Right ventricle myocardium inferior (tissue), 1 donor: ENCODE measurements around the gene BSG. TPM values are rescaled to one million over a fixed set of nuclear protein-coding genes. Genes with fewer than 3 reads are reported as not detected.
"Not testable (repeated sequence)": the region's sequence is repeated elsewhere in the genome, so short reads cannot be mapped to it uniquely, and the experiment has no call there.

Experiments used
- ATAC-seq: fragments of 200-7000 bp; cut with Tn5 transposase; one replicate; pipeline ENCODE4 v1.9.1; 2020; ENCODE audit warnings: mild to moderate bottlenecking, moderate library complexity
- DNase-seq: peaks from one replicate; pipeline ENCODE4 v3.0.0; 2021; ENCODE audit errors: missing footprints
- intact Hi-C: fragments of 100-400 bp; cut with DNase I; formaldehyde crosslinking; loops from one replicate; pipeline ENCODE4 v1.11.0; 2022
- total RNA-seq: library from RNA; stranded (reverse); fragmentation: NEBNext Ultra II Directional; extraction: Animal tissue kit (Norgen Biotek cat#: 25700); gene quantifications from one replicate; pipeline ENCODE4 v1.2.1, GENCODE V29; 2021
- donor health status: DM: no; HTN: yes; CAD: no; lungs with severe emphysema.

Gene BSG
- total RNA-seq, 1 donor from 2014 or later: 1,651 TPM

GRCh38 chr19:593505-593904, 21.1 kb downstream of the BSG start:
- ATAC-seq (no peak), DNase-seq (no peak)
- intact Hi-C loops: no loop called here

GRCh38 chr19:594265-594870, 22.0 kb downstream of the BSG start:
- ATAC-seq: no peak
- intact Hi-C loops: no loop called here
- no peak for DNase-seq

DNA sequence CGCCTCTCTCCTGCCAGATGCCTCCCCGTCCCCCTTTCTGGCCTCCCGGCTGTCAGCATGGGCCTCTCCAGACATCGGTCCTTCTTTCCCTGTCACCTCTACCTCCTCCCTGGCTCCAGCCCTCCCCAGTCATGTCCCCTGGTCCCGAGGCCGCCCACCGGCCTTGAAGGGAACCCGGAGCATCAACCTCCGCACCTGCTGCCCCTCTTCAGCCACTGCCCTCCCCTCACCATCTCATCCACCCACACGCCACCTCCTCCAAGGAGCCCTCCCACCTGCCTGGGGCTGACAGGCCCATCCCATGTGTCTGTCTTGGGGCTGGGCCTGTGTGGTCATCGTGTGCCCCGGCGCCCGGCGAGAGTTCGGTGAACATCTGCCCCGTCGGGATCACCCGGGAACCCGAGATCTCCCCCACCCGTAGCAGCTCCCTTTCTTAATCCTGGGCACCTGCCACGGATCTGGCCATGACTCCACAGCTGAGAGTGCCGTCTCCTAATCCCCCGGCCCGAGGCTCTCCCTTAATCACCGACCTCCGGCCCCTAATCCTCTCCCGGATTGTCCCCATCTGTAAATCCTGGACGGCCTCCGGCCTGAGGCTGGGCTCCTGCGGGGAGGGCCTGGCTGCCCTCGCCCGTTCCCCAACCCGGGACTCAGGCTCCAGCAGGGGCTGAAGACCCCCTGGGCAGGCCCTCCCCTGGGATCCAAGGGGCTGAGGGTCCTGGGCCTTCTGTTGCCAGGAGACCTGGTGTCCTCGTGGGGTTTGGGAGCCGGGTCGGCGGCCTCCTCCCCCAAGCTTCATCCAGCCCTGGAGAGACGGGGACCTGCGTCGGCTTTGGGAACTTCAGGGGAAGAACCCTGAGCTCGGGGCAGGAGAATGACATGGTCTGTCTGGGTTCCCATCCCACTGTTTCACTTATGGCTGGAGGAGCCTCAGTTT, 23.2 kb downstream of the BSG start:
- no peak for ATAC-seq
- no peak for DNase-seq
- intact Hi-C loops: no loop called here

DNA sequence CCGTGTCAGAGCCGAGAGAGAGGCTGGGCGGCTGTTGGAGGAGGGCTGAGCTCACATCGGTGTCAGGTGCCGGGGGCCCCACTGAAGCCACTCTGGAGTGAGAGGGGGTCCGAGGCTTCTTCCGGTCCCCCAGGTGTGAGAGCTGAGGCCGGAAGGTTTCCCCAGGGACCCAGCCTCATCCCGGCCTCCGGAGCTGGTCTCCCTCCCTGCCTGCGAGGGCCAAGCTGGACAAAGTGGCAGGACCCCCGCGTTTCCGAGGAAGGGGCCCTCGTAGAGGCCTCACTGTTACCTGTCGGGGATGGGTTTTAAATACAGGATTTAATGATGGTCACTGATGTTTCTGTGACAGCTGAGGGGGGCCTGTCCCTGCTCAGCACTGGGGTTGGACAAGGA, 23.9 kb downstream of the BSG start:
- ATAC-seq: no peak
- intact Hi-C loops: no loop called here
- DNase-seq: no peak

GRCh38 chr19:597406-598315, 25.3 kb downstream of the BSG start:
- DNase-seq: no peak
- intact Hi-C loops: no loop called here
- ATAC-seq: no peak

DNA sequence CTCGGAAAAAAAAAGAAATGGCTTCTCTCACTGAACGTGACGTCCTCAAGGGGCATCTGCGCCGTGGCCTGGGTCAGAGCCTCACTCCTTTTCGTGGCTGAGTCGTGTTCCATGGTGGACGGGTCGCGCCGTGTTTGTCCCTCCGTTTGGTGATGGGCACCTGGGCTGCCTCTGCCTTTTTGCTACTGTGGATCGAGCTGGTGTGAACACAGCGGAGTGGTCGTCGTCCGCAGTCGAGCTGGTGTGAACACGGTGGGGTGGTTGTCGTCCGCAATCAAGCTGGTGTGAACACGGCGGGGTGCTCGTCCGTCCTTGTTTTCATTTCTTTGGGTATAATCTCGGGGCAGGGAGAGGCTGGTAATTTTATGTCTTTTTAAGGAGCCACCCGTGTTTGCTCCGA, 28.9 kb downstream of the BSG start:
- ATAC-seq (no peak), DNase-seq (no peak)
- intact Hi-C loops: no loop called here

- intact Hi-C loops: no loop called here
- ATAC-seq (no peak), DNase-seq (no peak)
Observed at GRCh38 chr19:601790-602189, 29.4 kb downstream of the BSG start.

- DNase-seq (no peak), ATAC-seq (peak; percentile 63)
- intact Hi-C loops: no loop called here
Observed at GRCh38 chr19:602391-603301, 30.2 kb downstream of the BSG start.

- ATAC-seq, intact Hi-C loops, DNase-seq: not testable (repeated sequence)
Observed at GRCh38 chr19:603302-603639, 30.9 kb downstream of the BSG start.

DNA sequence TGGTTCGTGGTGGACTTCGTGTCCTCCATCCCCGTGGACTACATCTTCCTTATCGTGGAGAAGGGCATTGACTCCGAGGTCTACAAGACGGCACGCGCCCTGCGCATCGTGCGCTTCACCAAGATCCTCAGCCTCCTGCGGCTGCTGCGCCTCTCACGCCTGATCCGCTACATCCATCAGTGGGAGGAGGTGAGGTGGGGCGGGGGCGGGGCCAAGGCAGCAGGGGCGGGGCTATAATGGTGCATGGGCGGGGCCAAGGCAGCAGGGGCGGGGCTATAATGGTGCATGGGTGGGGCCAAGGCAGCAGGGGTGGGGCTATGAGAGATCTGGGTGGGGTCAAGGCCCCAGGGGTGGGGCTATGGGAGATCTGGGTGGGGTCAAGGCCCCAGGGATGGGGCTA, 31.4 kb downstream of the BSG start:
- DNase-seq, ATAC-seq, intact Hi-C loops: not testable (repeated sequence)

- intact Hi-C loops: no loop called here
- ATAC-seq: no peak
- DNase-seq: no peak
Observed at GRCh38 chr19:604355-604754, 32.0 kb downstream of the BSG start.

- ATAC-seq, intact Hi-C loops, DNase-seq: not testable (repeated sequence)
Observed at GRCh38 chr19:605061-605971, 32.9 kb downstream of the BSG start.

- ATAC-seq (no peak), DNase-seq (no peak)
- intact Hi-C loops: no loop called here
Observed at GRCh38 chr19:607301-608154, 35.1 kb downstream of the BSG start.

DNA sequence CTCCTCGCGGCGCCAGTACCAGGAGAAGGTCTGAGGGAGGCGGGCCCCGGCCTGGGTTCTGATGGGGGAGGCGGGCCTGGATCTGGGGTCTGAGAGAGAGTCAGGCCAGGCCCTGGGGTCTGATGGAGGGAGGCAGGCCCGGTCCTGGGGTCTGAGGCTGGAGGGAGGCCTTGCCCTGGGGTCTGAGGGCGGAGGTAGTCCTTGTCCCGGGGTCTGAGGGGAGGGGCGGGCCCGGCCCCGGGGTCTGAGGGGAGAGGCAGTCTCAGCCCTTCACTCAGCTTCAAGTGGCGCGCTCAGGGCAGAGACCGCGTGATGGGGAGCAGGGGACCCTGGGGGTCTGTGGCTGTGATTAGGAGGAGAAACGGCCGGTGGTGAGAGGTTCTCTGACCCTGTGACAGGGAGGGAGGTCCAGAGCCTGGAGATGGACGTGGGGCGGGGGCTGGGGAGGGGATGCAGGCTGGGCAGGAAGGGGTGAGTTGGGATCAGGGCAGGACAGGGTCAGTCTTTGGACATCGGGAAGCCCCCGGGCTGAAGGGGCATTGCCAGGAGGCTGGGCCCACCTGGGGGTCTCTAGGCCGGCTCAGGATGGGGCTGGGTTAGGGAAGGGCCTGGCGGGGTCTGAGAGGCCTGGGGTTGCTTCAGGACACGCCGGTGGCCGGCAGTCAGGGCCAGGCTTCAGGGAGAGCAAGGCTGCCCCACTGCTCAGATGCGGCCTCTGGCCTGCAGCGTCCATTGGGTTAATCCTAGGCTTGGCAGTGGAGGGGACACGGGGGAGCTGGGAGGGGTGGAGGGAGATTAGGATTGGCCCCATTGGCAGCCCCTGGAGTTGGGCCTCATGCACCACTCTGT, 36.0 kb downstream of the BSG start:
- peak; percentile 15 for ATAC-seq
- intact Hi-C loops: no loop called here

GRCh38 chr19:609004-609346, 36.6 kb downstream of the BSG start:
- ATAC-seq (peak; percentile 49), DNase-seq (peak; percentile 82)
- intact Hi-C loops: no loop called here

More for the DNA sequence above, 36.0 kb downstream of the BSG start:
- no peak for DNase-seq
